HG02763 (cell line): ENCODE results near the gene CEACAM7.
"Not testable (repeated sequence)": the region's sequence is repeated elsewhere in the genome, so short reads cannot be mapped to it uniquely, and the experiment has no call there.

Source experiments
- ATAC-seq: cut with Tn5 transposase; IDR thresholded peaks from one replicate; pipeline ENCODE4 v1.9.1; 2021; ENCODE audit warnings: mild to moderate bottlenecking, moderate library complexity; ENCODE audit not compliant: unreplicated experiment

The CEACAM7 gene

GRCh38 chr19:41688098-41688497 lies at the start of gene CEACAM7:
Gene CEACAM7 (minus strand): TSS chr19:41688270. CDS start chr19:41688165, 105 bp downstream.
- no peak for ATAC-seq

- ATAC-seq = no peak
Observed at GRCh38 chr19:41735071-41735600, 47.1 kb upstream of the CEACAM7 start.

- ATAC-seq = no peak
Observed at GRCh38 chr19:41734585-41734984, 46.5 kb upstream of the CEACAM7 start.

GRCh38 chr19:41734156-41734555 lies 46.1 kb upstream of the CEACAM7 start:
- no peak for ATAC-seq

GRCh38 chr19:41726493-41726892 lies 38.4 kb upstream of the CEACAM7 start:
- no peak for ATAC-seq

- no peak for ATAC-seq
Observed at GRCh38 chr19:41720103-41720502, 32.0 kb upstream of the CEACAM7 start.

GRCh38 chr19:41718761-41719160 lies 30.7 kb upstream of the CEACAM7 start:
- ATAC-seq = no peak

- no peak for ATAC-seq
Observed at GRCh38 chr19:41714598-41714997, 26.5 kb upstream of the CEACAM7 start.

GRCh38 chr19:41711376-41712261 lies 23.5 kb upstream of the CEACAM7 start:
- no peak for ATAC-seq

GRCh38 chr19:41709951-41710645 lies 22.0 kb upstream of the CEACAM7 start:
- no peak for ATAC-seq

- ATAC-seq = not testable (repeated sequence)
Observed at GRCh38 chr19:41709516-41709915, 21.4 kb upstream of the CEACAM7 start.

- no peak for ATAC-seq
Observed at GRCh38 chr19:41708481-41708880, 20.4 kb upstream of the CEACAM7 start, which contains the start of gene CEACAM5. Gene CEACAM5 (plus strand): TSS chr19:41708626. CDS start chr19:41708732, 106 bp downstream.

GRCh38 chr19:41707871-41708371 lies 19.9 kb upstream of the CEACAM7 start:
- ATAC-seq = no peak

GRCh38 chr19:41707502-41707812 lies 19.4 kb upstream of the CEACAM7 start:
- no peak for ATAC-seq

- no peak for ATAC-seq
Observed at GRCh38 chr19:41706741-41707501, 18.9 kb upstream of the CEACAM7 start.

- ATAC-seq = no peak
Observed at GRCh38 chr19:41705393-41706174, 17.5 kb upstream of the CEACAM7 start.

- ATAC-seq = no peak
Observed at GRCh38 chr19:41703602-41704293, 15.7 kb upstream of the CEACAM7 start.

GRCh38 chr19:41702171-41702651 lies 14.1 kb upstream of the CEACAM7 start:
- no peak for ATAC-seq

- ATAC-seq = no peak
Observed at GRCh38 chr19:41701401-41702075, 13.5 kb upstream of the CEACAM7 start.
